OCI-LY1 (cell line): ENCODE data around the gene WDR82.

Source experiments
- H2AFZ ChIP-seq: fragments of 200-600 bp; sonication (generic), shearing (Covaris generic); 2 replicates; pipeline ENCODE4 v1.6.0; 2014; ENCODE audit warnings: antibody characterized with exemption, mild to moderate bottlenecking, low read length
- H3F3A ChIP-seq: fragments of 200-600 bp; sonication (generic), shearing (Covaris generic); 2 replicates; pipeline ENCODE4 v1.6.0; 2014; ENCODE audit warnings: mild to moderate bottlenecking, antibody characterized with exemption, low read length, moderate library complexity; ENCODE audit not compliant: insufficient read depth
- H3K27ac ChIP-seq: fragments of 200-600 bp; sonication (generic); 2 replicates; pipeline ENCODE4 v1.5.1; 2014; ENCODE audit warnings: low read length, mixed run types, mild to moderate bottlenecking, low read depth; ENCODE audit not compliant: poor library complexity, severe bottlenecking
- H3K27me3 ChIP-seq: fragments of 200-600 bp; sonication (generic); 2 replicates; pipeline ENCODE4 v1.6.0; 2014; ENCODE audit warnings: antibody characterized with exemption, mild to moderate bottlenecking, low read length, moderate library complexity; ENCODE audit not compliant: insufficient read depth
- H3K36me3 ChIP-seq: fragments of 200-600 bp; sonication (generic); 2 replicates; pipeline ENCODE4 v1.6.1; 2014; ENCODE audit warnings: mild to moderate bottlenecking, antibody characterized with exemption, low read length, moderate library complexity, mixed read lengths; ENCODE audit not compliant: insufficient read depth
- H3K4me1 ChIP-seq: fragments of 200-600 bp; sonication (generic); 2 replicates; pipeline ENCODE4 v1.5.1; 2014; ENCODE audit warnings: mild to moderate bottlenecking, low read length, moderate library complexity; ENCODE audit not compliant: insufficient read depth, severe bottlenecking
- H3K4me2 ChIP-seq: fragments of 200-600 bp; sonication (generic), shearing (Covaris generic); 2 replicates; pipeline ENCODE4 v1.6.1; 2014; ENCODE audit warnings: low read length
- H3K4me3 ChIP-seq: fragments of 200-600 bp; sonication (generic); 2 replicates; pipeline ENCODE4 v1.5.1; 2014; ENCODE audit warnings: low read length, low read depth, mild to moderate bottlenecking, mixed read lengths; ENCODE audit not compliant: poor library complexity, severe bottlenecking
- H3K79me2 ChIP-seq: fragments of 200-600 bp; shearing (Covaris generic); 2 replicates; pipeline ENCODE4 v1.6.1; 2016; ENCODE audit warnings: mixed run types, low read length, mixed read lengths; ENCODE audit not compliant: insufficient read depth
- H3K9ac ChIP-seq: fragments of 200-600 bp; sonication (generic), shearing (Covaris generic); 2 replicates; pipeline ENCODE4 v1.6.1; 2014; ENCODE audit warnings: mild to moderate bottlenecking, low read length, mixed read lengths
- H3K9me2 ChIP-seq: fragments of 200-600 bp; sonication (generic), shearing (Covaris generic); 2 replicates; pipeline ENCODE4 v1.6.1; 2014; ENCODE audit warnings: low read depth, mild to moderate bottlenecking, low read length, mixed read lengths
- H3K9me3 ChIP-seq: fragments of 200-600 bp; shearing (Covaris generic); 2 replicates; pipeline ENCODE4 v1.6.1; 2014; ENCODE audit warnings: low read length, mixed read lengths
- H4K20me1 ChIP-seq: fragments of 200-600 bp; sonication (generic), shearing (Covaris generic); 2 replicates; pipeline ENCODE4 v1.6.0; 2016; ENCODE audit warnings: mild to moderate bottlenecking, low read length; ENCODE audit not compliant: insufficient read depth
- CTCF ChIP-seq: fragments of 200-600 bp; sonication (generic), shearing (Covaris generic); IDR thresholded peaks from 2 replicates; pipeline ENCODE4 v1.5.1; 2017; ENCODE audit warnings: mild to moderate bottlenecking, antibody characterized with exemption, low read length, moderate library complexity, mixed read lengths
- EZH2 ChIP-seq: fragments of 200-600 bp; sonication (generic), shearing (Covaris generic); IDR thresholded peaks from 2 replicates; pipeline ENCODE4 v1.8.0; 2017; ENCODE audit warnings: borderline replicate concordance, mixed run types, mild to moderate bottlenecking, antibody characterized with exemption, low read length, moderate library complexity, mixed read lengths

Gene WDR82

GRCh38 chr3:52231502-52232278 is 46.8 kb downstream of the WDR82 start:
- Histone ChIP-seq H3K79me2 (no peaks in the 10 kb centered on the region), H3K27ac (peak overlapping the region; percentile 17), H3K27me3 (no peaks in the 10 kb centered on the region), H3K9me3 (no peaks in the 10 kb centered on the region), H3K4me1 (peaks cover 17% of the 10 kb centered on the region), H3K4me2 (no peak overlapping the region; the same call in 1 of the 2 replicates), H4K20me1 (no peaks in the 10 kb centered on the region), H3F3A (no peaks in the 10 kb centered on the region), H3K36me3 (peaks cover 34% of the 10 kb centered on the region; the same call in 1 of the 2 replicates), H3K9ac (no peak overlapping the region; the same call in 1 of the 2 replicates), H2AFZ (no peak overlapping the region), H3K9me2 (no peaks in the 10 kb centered on the region), H3K4me3 (no peak overlapping the region)
- peak; percentile 92 for TF ChIP-seq CTCF
- no peak for TF ChIP-seq EZH2

GRCh38 chr3:52230889-52231499 is 47.5 kb downstream of the WDR82 start:
- Histone ChIP-seq H3K27me3 (no peaks in the 10 kb centered on the region), H3K36me3 (peaks cover 34% of the 10 kb centered on the region; the same call in 1 of the 2 replicates), H3K9me2 (no peaks in the 10 kb centered on the region), H4K20me1 (no peaks in the 10 kb centered on the region), H3K27ac (no peak overlapping the region), H3K9me3 (no peaks in the 10 kb centered on the region), H3K9ac (no peak overlapping the region), H3K4me1 (peaks cover 24% of the 10 kb centered on the region), H3K79me2 (no peaks in the 10 kb centered on the region), H3F3A (no peaks in the 10 kb centered on the region), H3K4me2 (no peak overlapping the region), H2AFZ (no peak overlapping the region), H3K4me3 (no peak overlapping the region)
- no peak for TF ChIP-seq CTCF
- no peak for TF ChIP-seq EZH2

DNA sequence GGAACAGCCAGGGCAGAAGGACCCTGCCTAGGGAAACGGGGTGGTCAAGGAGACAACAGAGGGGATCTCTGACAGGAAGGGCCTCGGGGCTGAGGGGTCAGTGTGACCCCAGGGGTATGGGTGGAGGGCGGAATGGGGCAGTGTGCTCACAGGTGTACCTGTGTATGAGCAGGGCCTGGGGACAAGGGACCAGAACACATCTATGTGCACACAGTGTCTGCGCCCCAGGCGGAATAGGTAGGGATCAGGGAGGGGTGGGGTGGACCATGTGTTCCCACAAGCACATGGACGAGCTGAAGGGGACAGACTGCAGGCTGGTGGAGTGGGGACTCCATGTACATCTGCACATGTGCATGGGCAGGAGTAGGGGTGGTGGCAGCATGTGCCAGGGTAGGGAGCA is 48.0 kb downstream of the WDR82 start:
- Histone ChIP-seq H3K36me3 (peaks cover 34% of the 10 kb centered on the region; the same call in 1 of the 2 replicates), H3K9me2 (no peaks in the 10 kb centered on the region), H3F3A (no peaks in the 10 kb centered on the region), H4K20me1 (no peaks in the 10 kb centered on the region), H3K4me3 (no peak overlapping the region), H3K27ac (no peak overlapping the region), H3K4me2 (no peak overlapping the region), H3K27me3 (no peaks in the 10 kb centered on the region), H3K79me2 (no peaks in the 10 kb centered on the region), H3K9ac (no peak overlapping the region), H2AFZ (no peak overlapping the region), H3K4me1 (peaks cover 29% of the 10 kb centered on the region), H3K9me3 (no peaks in the 10 kb centered on the region)
- TF ChIP-seq CTCF (no peak), EZH2 (no peak)
